ENCODE measurements around the gene PRSS37.

DNA sequence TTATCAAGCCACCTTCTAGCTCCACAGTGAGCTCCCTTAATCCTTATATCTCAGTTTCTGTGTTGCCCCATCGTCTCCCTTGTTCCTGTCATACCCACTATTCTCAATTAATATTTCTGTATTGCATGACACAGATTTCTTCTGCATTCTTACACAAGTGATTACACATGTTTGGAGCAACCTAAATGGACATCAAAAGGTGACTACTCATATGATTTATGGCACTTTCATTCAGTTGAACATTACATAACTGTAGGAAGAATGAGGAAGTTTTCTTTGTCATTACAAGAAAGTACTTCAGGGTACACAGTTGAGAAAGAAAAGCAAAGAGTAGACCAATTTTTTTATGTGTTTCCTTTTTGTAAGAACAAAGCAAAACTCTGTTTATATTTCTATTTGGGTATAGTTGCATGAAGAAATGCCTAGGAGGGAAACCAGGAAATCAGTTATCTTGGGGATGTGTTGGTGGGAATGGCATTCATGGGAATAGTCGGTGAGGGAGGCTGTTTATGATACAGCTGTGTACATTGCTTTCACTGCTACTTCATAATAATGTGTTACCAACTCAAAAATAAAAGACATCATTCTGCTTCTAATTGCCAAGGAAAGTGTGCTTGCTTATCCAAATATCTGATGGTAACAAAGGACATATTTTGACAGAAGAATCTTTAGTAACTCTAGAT lies 23.6 kb upstream of the PRSS37 start:
- TF ChIP-seq CTCF (IDR thresholded peaks at IDR 0.05) (no peak), POLR2AphosphoS5 (IDR thresholded peaks at IDR 0.05; ENCODE audit: low read depth, low read length) (no peak), SIN3A (IDR thresholded peaks at IDR 0.05; ENCODE audit: borderline replicate concordance, insufficient read depth, low read depth, low read length) (no peak), TCF7L2 (IDR thresholded peaks at IDR 0.05; ENCODE audit: low read depth, low read length) (no peak)
- TF ChIP-seq, protein P1, sequence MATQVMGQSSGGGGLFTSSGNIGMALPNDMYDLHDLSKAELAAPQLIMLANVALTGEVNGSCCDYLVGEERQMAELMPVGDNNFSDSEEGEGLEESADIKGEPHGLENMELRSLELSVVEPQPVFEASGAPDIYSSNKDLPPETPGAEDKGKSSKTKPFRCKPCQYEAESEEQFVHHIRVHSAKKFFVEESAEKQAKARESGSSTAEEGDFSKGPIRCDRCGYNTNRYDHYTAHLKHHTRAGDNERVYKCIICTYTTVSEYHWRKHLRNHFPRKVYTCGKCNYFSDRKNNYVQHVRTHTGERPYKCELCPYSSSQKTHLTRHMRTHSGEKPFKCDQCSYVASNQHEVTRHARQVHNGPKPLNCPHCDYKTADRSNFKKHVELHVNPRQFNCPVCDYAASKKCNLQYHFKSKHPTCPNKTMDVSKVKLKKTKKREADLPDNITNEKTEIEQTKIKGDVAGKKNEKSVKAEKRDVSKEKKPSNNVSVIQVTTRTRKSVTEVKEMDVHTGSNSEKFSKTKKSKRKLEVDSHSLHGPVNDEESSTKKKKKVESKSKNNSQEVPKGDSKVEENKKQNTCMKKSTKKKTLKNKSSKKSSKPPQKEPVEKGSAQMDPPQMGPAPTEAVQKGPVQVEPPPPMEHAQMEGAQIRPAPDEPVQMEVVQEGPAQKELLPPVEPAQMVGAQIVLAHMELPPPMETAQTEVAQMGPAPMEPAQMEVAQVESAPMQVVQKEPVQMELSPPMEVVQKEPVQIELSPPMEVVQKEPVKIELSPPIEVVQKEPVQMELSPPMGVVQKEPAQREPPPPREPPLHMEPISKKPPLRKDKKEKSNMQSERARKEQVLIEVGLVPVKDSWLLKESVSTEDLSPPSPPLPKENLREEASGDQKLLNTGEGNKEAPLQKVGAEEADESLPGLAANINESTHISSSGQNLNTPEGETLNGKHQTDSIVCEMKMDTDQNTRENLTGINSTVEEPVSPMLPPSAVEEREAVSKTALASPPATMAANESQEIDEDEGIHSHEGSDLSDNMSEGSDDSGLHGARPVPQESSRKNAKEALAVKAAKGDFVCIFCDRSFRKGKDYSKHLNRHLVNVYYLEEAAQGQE (IDR thresholded peaks at IDR 0.05; ENCODE audit: insufficient read depth in 1 of 2, low read depth in 2 of 2, low read length in 1 of 2) = no peak

Data from Panc1 (cell line).